GM12874 (cell line): ENCODE data around the gene CDS1.

Source experiments
- TF ChIP-seq, protein P1 (sequence below): IDR thresholded peaks from 2 replicates; pipeline ENCODE4 v1.5.1; 2011; ENCODE audit warnings: low read depth, mild to moderate bottlenecking, control low read depth, low read length, moderate library complexity; ENCODE audit not compliant: insufficient read depth

CDS1 gene

GRCh38 chr4:84583876-84584380 lies 1.0 kb downstream of the CDS1 start:
- TF ChIP-seq, protein P1, sequence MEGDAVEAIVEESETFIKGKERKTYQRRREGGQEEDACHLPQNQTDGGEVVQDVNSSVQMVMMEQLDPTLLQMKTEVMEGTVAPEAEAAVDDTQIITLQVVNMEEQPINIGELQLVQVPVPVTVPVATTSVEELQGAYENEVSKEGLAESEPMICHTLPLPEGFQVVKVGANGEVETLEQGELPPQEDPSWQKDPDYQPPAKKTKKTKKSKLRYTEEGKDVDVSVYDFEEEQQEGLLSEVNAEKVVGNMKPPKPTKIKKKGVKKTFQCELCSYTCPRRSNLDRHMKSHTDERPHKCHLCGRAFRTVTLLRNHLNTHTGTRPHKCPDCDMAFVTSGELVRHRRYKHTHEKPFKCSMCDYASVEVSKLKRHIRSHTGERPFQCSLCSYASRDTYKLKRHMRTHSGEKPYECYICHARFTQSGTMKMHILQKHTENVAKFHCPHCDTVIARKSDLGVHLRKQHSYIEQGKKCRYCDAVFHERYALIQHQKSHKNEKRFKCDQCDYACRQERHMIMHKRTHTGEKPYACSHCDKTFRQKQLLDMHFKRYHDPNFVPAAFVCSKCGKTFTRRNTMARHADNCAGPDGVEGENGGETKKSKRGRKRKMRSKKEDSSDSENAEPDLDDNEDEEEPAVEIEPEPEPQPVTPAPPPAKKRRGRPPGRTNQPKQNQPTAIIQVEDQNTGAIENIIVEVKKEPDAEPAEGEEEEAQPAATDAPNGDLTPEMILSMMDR = no peak

GRCh38 chr4:84585251-84585650 lies 2.3 kb downstream of the CDS1 start:
- TF ChIP-seq, protein P1 = no peak

GRCh38 chr4:84594724-84595123 lies 11.8 kb downstream of the CDS1 start:
- TF ChIP-seq, protein P1 = no peak

DNA sequence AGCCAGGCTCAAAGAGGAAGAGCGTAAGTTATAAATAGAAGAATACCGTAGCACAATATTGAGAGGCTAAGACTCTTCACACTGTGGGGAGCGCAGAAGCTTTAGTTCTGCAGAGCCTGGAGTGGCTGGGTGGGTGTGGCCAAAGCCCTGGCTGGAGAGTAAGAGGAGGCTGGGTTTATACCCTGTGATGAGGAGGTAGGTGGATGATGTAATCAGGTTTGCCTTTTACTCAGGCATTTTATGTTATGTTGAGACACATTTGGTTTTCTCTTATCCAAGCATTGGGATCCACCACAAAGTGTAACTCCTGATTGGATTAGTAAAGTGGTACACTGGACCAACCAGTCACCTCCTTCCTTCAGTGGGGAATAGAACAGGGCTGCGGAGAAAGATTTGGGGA lies 13.9 kb downstream of the CDS1 start:
- TF ChIP-seq, protein P1 = no peak

GRCh38 chr4:84597450-84597849 lies 14.5 kb downstream of the CDS1 start:
- TF ChIP-seq, protein P1 = no peak

- TF ChIP-seq, protein P1 = no peak
These were observed 23.7 kb downstream of the CDS1 start for GRCh38 chr4:84606645-84607044.

GRCh38 chr4:84611531-84611930 lies 28.6 kb downstream of the CDS1 start:
- TF ChIP-seq, protein P1 = no peak
